Right ventricle myocardium inferior (tissue), 1 donor: ENCODE results near the gene RARB. TPM values are rescaled to one million over a fixed set of nuclear protein-coding genes. Genes with fewer than 3 reads are reported as not detected.
A peak's percentile ranks its signal among the peaks of the same experiment; 100 is the strongest.

Source experiments
- ATAC-seq: fragments of 200-7000 bp; cut with Tn5 transposase; one replicate; pipeline ENCODE4 v1.9.1; 2020; ENCODE audit warnings: mild to moderate bottlenecking, moderate library complexity
- DNase-seq: peaks from one replicate; pipeline ENCODE4 v3.0.0; 2021; ENCODE audit errors: missing footprints
- intact Hi-C: fragments of 100-400 bp; cut with DNase I; formaldehyde crosslinking; loops from one replicate; pipeline ENCODE4 v1.11.0; 2022
- total RNA-seq: library from RNA; stranded (reverse); fragmentation: NEBNext Ultra II Directional; extraction: Animal tissue kit (Norgen Biotek cat#: 25700); gene quantifications from one replicate; pipeline ENCODE4 v1.2.1, GENCODE V29; 2021
- donor health status: DM: no; HTN: yes; CAD: no; lungs with severe emphysema.

RARB gene
- total RNA-seq, 1 donor from 2014 or later: 17.5 TPM

- no peak for ATAC-seq
- intact Hi-C loops: loop anchor here (5.0 to 10.0 kb wide), 3 partner anchors 81 to 418 kb away; no protein-coding TSS in a partner anchor
- no peak for DNase-seq
Measured at GRCh38 chr3:25593001-25593400, 164.9 kb downstream of the RARB start.

GRCh38 chr3:25594007-25594502 is 166.0 kb downstream of the RARB start:
- intact Hi-C loops: loop anchor here (2.0 to 10.0 kb wide), 6 partner anchors 82 to 821 kb away; no protein-coding TSS in a partner anchor
- ATAC-seq (peak; percentile 71), DNase-seq (no peak)

GRCh38 chr3:25597535-25598101 is 169.6 kb downstream of the RARB start:
- intact Hi-C loops: loop anchor here (10.0 kb wide), 2 partner anchors 273 to 423 kb away; no protein-coding TSS in a partner anchor
- DNase-seq (no peak), ATAC-seq (no peak)

GRCh38 chr3:25603703-25604102 is 175.6 kb downstream of the RARB start:
- peak; percentile 93 for ATAC-seq
- intact Hi-C loops: no loop called here
- no peak for DNase-seq

DNA sequence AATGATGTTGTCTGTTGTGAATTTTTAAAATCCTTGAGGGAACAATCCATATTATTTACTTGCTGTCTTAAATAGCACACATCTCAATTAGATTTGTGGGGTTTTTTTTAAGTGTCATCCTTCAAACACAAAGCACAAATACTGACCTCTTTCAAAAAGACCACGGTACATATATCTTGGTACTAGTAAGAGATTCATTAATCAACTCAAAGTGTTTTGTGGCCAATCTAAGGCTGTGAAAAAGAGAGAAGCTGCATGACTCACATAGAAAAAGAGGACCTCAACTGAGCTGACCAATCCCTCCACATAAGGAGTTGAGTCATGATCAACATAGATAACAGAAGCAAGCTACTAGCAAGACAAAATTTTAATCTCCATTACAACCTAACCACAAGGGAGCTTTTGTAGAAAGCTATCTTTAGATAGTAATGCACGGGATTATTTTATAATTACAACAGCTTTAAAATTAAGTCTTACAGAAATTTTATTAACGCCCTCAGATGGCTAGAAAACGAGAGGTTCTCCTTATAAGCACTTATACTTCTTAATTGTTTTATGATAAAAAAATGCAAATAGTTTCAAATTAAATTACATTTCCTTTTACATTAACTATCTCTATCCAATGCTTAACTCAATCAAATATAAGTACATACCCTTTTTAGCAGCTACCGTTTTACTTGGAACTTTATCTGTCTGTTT is 176.2 kb downstream of the RARB start:
- intact Hi-C loops: no loop called here
- DNase-seq (no peak), ATAC-seq (peak; percentile 59)

GRCh38 chr3:25610167-25610566 is 182.1 kb downstream of the RARB start:
- DNase-seq: no peak
- intact Hi-C loops: no loop called here
- ATAC-seq: no peak

GRCh38 chr3:25610779-25611178 is 182.7 kb downstream of the RARB start:
- no peak for ATAC-seq
- intact Hi-C loops: no loop called here
- DNase-seq: no peak

DNA sequence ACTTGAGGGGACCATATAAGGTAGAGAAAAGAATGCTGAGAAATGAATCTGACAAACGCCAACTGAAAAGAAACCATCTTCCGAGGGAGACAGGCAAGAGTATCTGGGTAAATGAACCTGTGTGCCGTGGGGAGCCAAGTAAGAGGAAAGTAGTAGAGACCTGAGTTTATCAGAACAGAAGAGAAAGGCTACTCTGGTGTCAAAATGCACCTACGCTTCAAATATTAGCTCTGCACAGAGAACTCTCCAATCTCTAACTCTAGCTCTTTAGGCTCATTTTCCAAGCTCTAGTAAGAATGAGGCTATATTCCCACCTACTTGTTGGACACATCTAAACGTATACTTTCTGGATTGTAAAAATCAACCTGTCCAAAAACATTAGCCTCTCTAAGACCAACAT is 183.1 kb downstream of the RARB start:
- ATAC-seq: no peak
- no peak for DNase-seq
- intact Hi-C loops: no loop called here

DNA sequence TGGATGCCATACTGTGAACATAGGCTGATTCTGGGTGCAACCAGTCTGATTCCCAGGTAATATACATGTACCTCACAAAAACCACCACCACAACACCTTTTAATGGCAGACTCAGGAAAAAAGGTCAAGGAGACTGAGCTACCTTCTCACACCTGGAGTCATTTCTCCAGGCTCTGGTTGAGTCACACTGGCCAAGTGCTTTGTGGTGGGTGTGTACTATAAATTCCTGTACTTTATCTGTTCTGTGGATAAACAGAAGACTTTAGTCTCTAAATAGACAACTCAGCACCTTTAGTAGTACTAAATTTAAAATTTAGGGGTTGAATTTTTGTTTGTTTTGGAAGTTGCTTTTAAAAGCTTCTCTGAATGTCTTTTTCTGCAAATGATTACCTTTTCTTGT is 190.0 kb downstream of the RARB start:
- ATAC-seq (no peak), DNase-seq (no peak)
- intact Hi-C loops: no loop called here

DNA sequence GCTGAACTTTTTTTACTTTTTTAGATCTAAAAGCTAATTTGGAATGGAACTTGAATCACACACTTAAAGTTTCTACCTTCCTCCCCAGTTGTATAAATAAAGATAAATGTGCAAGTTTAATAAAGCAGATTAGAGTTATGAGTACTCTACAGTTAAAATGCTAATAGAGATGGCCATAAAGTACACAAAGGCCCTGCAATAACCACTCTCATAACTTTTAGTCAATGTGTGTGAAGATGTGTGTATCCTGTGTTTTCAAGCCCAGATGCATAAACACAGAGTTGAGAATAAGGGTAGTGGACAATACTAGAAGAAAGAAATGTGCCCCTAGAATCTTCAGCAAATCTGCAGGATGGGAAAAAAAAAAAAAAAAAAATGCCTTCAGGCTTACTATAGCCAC is 191.3 kb downstream of the RARB start:
- DNase-seq: no peak
- ATAC-seq: no peak
- intact Hi-C loops: no loop called here

GRCh38 chr3:25620493-25620892 is 192.4 kb downstream of the RARB start:
- ATAC-seq: no peak
- intact Hi-C loops: loop anchor here (10.0 kb wide), 1 partner anchor 144 kb away; no protein-coding TSS in a partner anchor
- no peak for DNase-seq

- ATAC-seq (no peak), DNase-seq (no peak)
- intact Hi-C loops: loop anchor here (10.0 kb wide), 1 partner anchor 144 kb away; no protein-coding TSS in a partner anchor
Measured at GRCh38 chr3:25621087-25621486, 193.0 kb downstream of the RARB start.

DNA sequence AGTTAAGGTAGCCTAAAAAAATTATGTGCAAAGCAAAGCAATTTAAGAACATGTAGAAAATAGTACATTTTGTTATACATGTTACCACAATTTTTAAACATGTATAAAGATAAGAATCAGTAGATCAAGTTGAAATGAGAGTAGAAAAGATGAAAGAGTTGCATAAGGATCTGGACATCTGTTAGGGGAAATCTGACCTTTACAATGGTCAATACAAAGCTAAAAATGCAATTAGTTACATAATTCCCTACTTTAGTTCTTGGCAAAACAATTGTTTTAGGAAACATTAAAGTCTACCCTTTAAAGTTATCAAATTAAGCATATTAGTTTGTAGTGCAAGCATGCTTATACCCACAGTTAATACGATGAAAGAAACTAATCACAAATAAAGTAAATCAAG is 203.9 kb downstream of the RARB start:
- ATAC-seq (no peak), DNase-seq (no peak)
- intact Hi-C loops: no loop called here

DNA sequence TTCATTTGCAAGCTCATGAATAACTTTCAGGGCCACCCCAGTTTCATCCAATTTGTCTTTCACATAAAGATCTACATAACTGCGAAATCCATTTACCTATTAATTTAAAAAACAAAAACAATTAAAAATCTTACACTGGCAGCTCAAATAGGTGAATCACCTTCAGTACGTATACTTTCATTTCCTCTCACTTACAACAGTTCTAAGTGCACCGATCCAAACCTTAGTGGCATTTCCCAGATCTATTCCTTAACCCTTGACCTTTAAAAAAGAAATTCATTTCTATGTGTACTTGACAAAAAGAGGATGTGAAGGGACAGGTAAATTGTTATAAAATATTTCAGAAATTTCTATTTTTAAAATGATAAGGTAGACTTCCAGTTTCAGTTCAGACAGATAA is 205.9 kb downstream of the RARB start:
- no peak for DNase-seq
- ATAC-seq: no peak
- intact Hi-C loops: no loop called here

- DNase-seq: no peak
- intact Hi-C loops: no loop called here
Measured at GRCh38 chr3:25635038-25635437, 207.0 kb downstream of the RARB start.

More at GRCh38 chr3:25635038-25635437, 207.0 kb downstream of the RARB start:
- no peak for ATAC-seq

Other genes with a start within 250 kb of the RARB start
- gene TOP2B, start 236.6 kb downstream of the RARB start, total RNA-seq: 90.3 TPM